ENCODE results near the gene PDGFA. TPM values are rescaled to one million over a fixed set of nuclear protein-coding genes. Genes with fewer than 3 reads are reported as not detected.
A peak's percentile ranks its signal among the peaks of the same experiment; 100 is the strongest.

Gene PDGFA
- total and polyA plus RNA-seq, 3 donors from 2014 or later, result 7.2 to 13.8 (median 13.8) TPM

- Histone ChIP-seq H3K4me1 (peaks cover 37% of the 10 kb centered on the region), H3K9me3 (no peaks in the 10 kb centered on the region), H3K36me3 (ENCODE audit: low read depth, missing control alignments) (no peaks in the 10 kb centered on the region), H3K27me3 (no peaks in the 10 kb centered on the region), H3K27ac (peak overlapping the region in 1 of 2 donors; percentile 48), H3K4me3 (no peak overlapping the region)
- TF ChIP-seq POLR2A (IDR thresholded peaks at IDR 0.05) (no peak), CTCF (IDR thresholded peaks at IDR 0.05) (no peak)
- peak; percentile 73 for DNase-seq
- WGBS, 2 donors, result 63 to 71% methylated on average over 13 to 26 of the region's 26 CpGs
- intact Hi-C loops (cut with DNase I; ENCODE audit: low total_unique reads), result no loop called here
Observed at GRCh38 chr7:564176-564865, 44.7 kb upstream of the PDGFA start.

- peak overlapping the region in 1 of 2 donors; percentile 48 for H3K27ac ChIP-seq
- H3K36me3 ChIP-seq (ENCODE audit: low read depth, missing control alignments), result no peaks in the 10 kb centered on the region
- no peak for DNase-seq
- H3K4me1 ChIP-seq, result peaks cover 31% of the 10 kb centered on the region
- H3K9me3 ChIP-seq, result no peaks in the 10 kb centered on the region
- no peak overlapping the region for H3K4me3 ChIP-seq
- no peak for TF ChIP-seq CTCF (IDR thresholded peaks at IDR 0.05)
- no peak for TF ChIP-seq POLR2A (IDR thresholded peaks at IDR 0.05)
- no peaks in the 10 kb centered on the region for H3K27me3 ChIP-seq
- intact Hi-C loops (cut with DNase I; ENCODE audit: low total_unique reads), result no loop called here
- WGBS, 2 donors, result 50 to 79% methylated on average over 6 to 11 of the region's 11 CpGs
Observed at GRCh38 chr7:563629-564170, 44.1 kb upstream of the PDGFA start.

- 91 to 94% methylated on average over 10 to 17 of the region's 17 CpGs for WGBS, 2 donors
- no peak for TF ChIP-seq CTCF (IDR thresholded peaks at IDR 0.05)
- TF ChIP-seq POLR2A (IDR thresholded peaks at IDR 0.05), result no peak
- Histone ChIP-seq H3K27me3 (no peaks in the 10 kb centered on the region), H3K4me3 (no peak overlapping the region), H3K27ac (no peak overlapping the region), H3K4me1 (peaks cover 24% of the 10 kb centered on the region), H3K9me3 (no peaks in the 10 kb centered on the region), H3K36me3 (ENCODE audit: low read depth, missing control alignments) (no peaks in the 10 kb centered on the region)
- DNase-seq, result no peak
- intact Hi-C loops (cut with DNase I; ENCODE audit: low total_unique reads), result no loop called here
Observed at GRCh38 chr7:562789-563628, 43.4 kb upstream of the PDGFA start.

- Histone ChIP-seq H3K9me3 (no peaks in the 10 kb centered on the region), H3K4me1 (peaks cover 22% of the 10 kb centered on the region), H3K4me3 (no peak overlapping the region), H3K27ac (peak overlapping the region in 1 of 2 donors; percentile 31), H3K27me3 (no peaks in the 10 kb centered on the region), H3K36me3 (ENCODE audit: low read depth, missing control alignments) (no peaks in the 10 kb centered on the region)
- no peak for TF ChIP-seq CTCF (IDR thresholded peaks at IDR 0.05)
- TF ChIP-seq POLR2A (IDR thresholded peaks at IDR 0.05), result no peak
- no peak for DNase-seq
- intact Hi-C loops (cut with DNase I; ENCODE audit: low total_unique reads), result no loop called here
- 75 to 100% methylated on average over 1 to 7 of the region's 7 CpGs for WGBS, 2 donors
Observed at GRCh38 chr7:562374-562675, 42.7 kb upstream of the PDGFA start.
